Inflammatory macrophage treated with lipopolysaccharide for 1 hour (primary cell): ENCODE measurements around the gene ALDH8A1.

Experiments used
- DNase-seq, 2 donors: peaks; one replicate each; pipeline ENCODE4 v3.0.0-alpha.2; 2020 to 2022

ALDH8A1 gene

GRCh38 chr6:134868812-134869211 lies 81.1 kb downstream of the ALDH8A1 start:
- no peak for DNase-seq
